ENCODE results near the gene SYVN1. TPM values are rescaled to one million over a fixed set of nuclear protein-coding genes. Genes with fewer than 3 reads are reported as not detected.
A peak's percentile ranks its signal among the peaks of the same experiment; 100 is the strongest.

SYVN1 gene
- total RNA-seq, 1 experiment from 2014 or later, result 74.9 TPM

DNA sequence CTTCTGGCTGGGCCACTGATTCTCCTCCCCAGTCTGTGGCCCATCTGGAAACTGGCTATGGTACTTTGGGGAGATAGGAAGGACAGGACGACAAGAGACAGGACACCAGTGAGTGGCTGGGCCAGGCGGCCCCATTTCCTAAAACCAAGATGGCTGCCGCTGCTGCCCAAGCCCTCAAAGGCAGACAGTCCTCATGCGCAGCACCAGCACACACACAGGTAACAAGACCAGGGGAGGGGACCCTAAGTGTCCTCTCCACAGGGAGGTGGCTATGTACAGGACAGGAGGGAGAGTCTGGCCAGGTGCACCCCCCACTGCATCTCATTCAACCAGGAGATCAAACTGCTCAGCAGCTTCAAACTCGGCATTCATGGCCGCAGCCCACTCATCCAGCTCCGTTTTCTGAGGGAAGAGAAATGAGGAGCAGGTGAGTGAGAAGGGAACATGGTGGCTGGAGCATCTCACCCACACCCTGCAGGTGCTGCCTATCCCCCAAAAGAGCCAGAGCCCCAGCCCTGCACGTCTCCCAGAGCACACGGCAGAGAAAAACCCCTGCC lies 55.5 kb downstream of the SYVN1 start:
- Mint-ChIP-seq H3K4me1 (ENCODE audit: insufficient read depth, unreplicated experiment) (peaks cover 31% of the 10 kb centered on the region), H3K4me3 (ENCODE audit: unreplicated experiment) (no peak overlapping the region), H3K27ac (ENCODE audit: low read depth, unreplicated experiment) (peak overlapping the region; percentile 57), H3K9me3 (ENCODE audit: unreplicated experiment) (no peaks in the 10 kb centered on the region), H3K36me3 (ENCODE audit: insufficient read depth, unreplicated experiment) (no peaks in the 10 kb centered on the region), H3K27me3 (ENCODE audit: insufficient read depth, unreplicated experiment) (no peaks in the 10 kb centered on the region)
- TF ChIP-seq, protein P1, sequence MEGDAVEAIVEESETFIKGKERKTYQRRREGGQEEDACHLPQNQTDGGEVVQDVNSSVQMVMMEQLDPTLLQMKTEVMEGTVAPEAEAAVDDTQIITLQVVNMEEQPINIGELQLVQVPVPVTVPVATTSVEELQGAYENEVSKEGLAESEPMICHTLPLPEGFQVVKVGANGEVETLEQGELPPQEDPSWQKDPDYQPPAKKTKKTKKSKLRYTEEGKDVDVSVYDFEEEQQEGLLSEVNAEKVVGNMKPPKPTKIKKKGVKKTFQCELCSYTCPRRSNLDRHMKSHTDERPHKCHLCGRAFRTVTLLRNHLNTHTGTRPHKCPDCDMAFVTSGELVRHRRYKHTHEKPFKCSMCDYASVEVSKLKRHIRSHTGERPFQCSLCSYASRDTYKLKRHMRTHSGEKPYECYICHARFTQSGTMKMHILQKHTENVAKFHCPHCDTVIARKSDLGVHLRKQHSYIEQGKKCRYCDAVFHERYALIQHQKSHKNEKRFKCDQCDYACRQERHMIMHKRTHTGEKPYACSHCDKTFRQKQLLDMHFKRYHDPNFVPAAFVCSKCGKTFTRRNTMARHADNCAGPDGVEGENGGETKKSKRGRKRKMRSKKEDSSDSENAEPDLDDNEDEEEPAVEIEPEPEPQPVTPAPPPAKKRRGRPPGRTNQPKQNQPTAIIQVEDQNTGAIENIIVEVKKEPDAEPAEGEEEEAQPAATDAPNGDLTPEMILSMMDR (IDR thresholded peaks at IDR 0.05; ENCODE audit: unreplicated experiment), result no peak
- DNase-seq (ENCODE audit: unreplicated experiment), result no peak
- ChIA-PET POLR2A (interaction anchor here (0.6 to 0.9 kb wide), 2 partner anchors 15 to 101 kb away, joined by 3 read pairs; no protein-coding TSS in a partner anchor), CTCF (interaction anchor here (0.5 to 2.0 kb wide), 7 partner anchors 9 to 583 kb away, joined by 3 to 6 read pairs (median 3); no protein-coding TSS in a partner anchor)
- no TSS peak for BruUV-seq (replicated peaks)
- intact Hi-C loops (cut with micrococcal nuclease), result loop anchor here (5.0 kb wide), 1 partner anchor 67 kb away; the partner anchor contains the start of gene ARL2

DNA sequence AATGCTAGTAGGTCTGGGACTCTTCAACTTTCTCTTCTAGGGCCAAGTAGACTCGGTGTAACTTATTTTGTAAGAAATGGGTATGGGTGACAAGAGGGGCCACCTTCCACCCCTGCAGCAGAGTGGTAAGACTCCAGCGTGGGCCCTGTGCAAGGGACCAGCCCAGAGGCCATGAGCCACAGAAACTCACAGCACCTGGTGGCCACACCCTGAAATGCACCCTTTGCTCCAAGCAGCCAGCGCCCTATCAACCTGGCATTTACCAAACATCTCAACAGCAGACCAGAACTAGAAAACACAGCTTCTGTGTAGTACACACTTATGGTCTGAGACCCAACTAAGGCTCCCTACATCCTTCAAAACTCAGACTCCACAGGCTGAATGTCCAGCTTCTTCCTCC lies 56.2 kb downstream of the SYVN1 start:
- Mint-ChIP-seq H3K9me3 (ENCODE audit: unreplicated experiment) (no peaks in the 10 kb centered on the region), H3K4me1 (ENCODE audit: insufficient read depth, unreplicated experiment) (peaks cover 27% of the 10 kb centered on the region), H3K4me3 (ENCODE audit: unreplicated experiment) (no peak overlapping the region), H3K27me3 (ENCODE audit: insufficient read depth, unreplicated experiment) (no peaks in the 10 kb centered on the region), H3K27ac (ENCODE audit: low read depth, unreplicated experiment) (peak overlapping the region; percentile 57), H3K36me3 (ENCODE audit: insufficient read depth, unreplicated experiment) (no peaks in the 10 kb centered on the region)
- BruUV-seq (replicated peaks), result no TSS peak
- TF ChIP-seq, protein P1 (IDR thresholded peaks at IDR 0.05; ENCODE audit: unreplicated experiment), result peak; percentile 69
- intact Hi-C loops (cut with micrococcal nuclease), result loop anchor here (5.0 kb wide), 1 partner anchor 66 kb away; the partner anchor contains the start of gene ARL2
- peak; percentile 45 for DNase-seq (ENCODE audit: unreplicated experiment)
- CTCF ChIA-PET, result interaction anchor here (0.5 to 2.0 kb wide), 9 partner anchors 8 to 582 kb away, joined by 3 to 6 read pairs (median 3); no protein-coding TSS in a partner anchor
- POLR2A ChIA-PET, result interaction anchor here (0.9 kb wide), 1 partner anchor 14 kb away, joined by 3 read pairs; no protein-coding TSS in a partner anchor

DNA sequence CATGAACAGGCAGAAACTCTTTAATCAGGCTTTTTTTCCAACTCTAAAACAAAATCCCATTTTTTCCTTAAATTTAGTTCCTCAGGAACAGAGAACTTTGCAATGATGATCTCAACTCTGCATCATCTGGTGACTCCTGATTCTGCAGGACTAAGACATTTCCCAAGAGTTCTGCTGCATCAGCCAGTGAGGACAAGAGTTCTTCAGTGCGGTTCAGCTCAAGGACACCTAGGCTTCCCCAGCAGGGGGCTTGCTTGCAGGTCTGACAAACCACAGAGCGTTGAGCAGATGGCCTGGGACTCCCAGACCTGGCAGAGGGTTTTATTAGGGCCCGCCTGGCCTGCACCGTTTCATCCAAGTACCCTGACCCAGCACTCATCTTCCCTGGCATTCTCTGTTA lies 56.9 kb downstream of the SYVN1 start:
- H3K9me3 Mint-ChIP-seq (ENCODE audit: unreplicated experiment), result no peaks in the 10 kb centered on the region
- intact Hi-C loops (cut with micrococcal nuclease), result loop anchor here (5.0 kb wide), 1 partner anchor 65 kb away; the partner anchor contains the start of gene ARL2
- H3K36me3 Mint-ChIP-seq (ENCODE audit: insufficient read depth, unreplicated experiment), result no peaks in the 10 kb centered on the region
- ChIA-PET POLR2A (interaction anchor here (1.1 to 1.2 kb wide), 2 partner anchors 51 to 64 kb away, joined by 3 to 4 read pairs; partner anchors contain the start of gene ARL2), CTCF (interaction anchor here (0.5 to 1.5 kb wide), 8 partner anchors 8 to 268 kb away, joined by 3 to 5 read pairs (median 3); no protein-coding TSS in a partner anchor)
- TF ChIP-seq, protein P1 (IDR thresholded peaks at IDR 0.05; ENCODE audit: unreplicated experiment), result no peak
- H3K27ac Mint-ChIP-seq (ENCODE audit: low read depth, unreplicated experiment), result no peak overlapping the region
- no peaks in the 10 kb centered on the region for H3K27me3 Mint-ChIP-seq (ENCODE audit: insufficient read depth, unreplicated experiment)
- BruUV-seq (replicated peaks), result no TSS peak
- H3K4me1 Mint-ChIP-seq (ENCODE audit: insufficient read depth, unreplicated experiment), result peaks cover 21% of the 10 kb centered on the region
- DNase-seq (ENCODE audit: unreplicated experiment), result no peak
- H3K4me3 Mint-ChIP-seq (ENCODE audit: unreplicated experiment), result no peak overlapping the region

Small RNAs within 50 kb of the gene (microRNA-seq; reads per million reads assigned to microRNA genes)
- gene MIR6751, result not detected

Other genes with a start within 250 kb of the SYVN1 start
- gene ATG2A, start 217.3 kb downstream of the SYVN1 start, total RNA-seq (2022), result 28.7 and 29.9 TPM in 2 replicates
- gene PPP2R5B, start 209.8 kb downstream of the SYVN1 start, total RNA-seq (2022), result 38.0 and 48.0 TPM in 2 replicates
- not detected in 2 replicates for gene GPHA2, start 198.6 kb downstream of the SYVN1 start, total RNA-seq (2022)
- not detected in 2 replicates for gene MAJIN, start 162.4 kb downstream of the SYVN1 start, total RNA-seq (2022)
- 1.3 and 1.6 TPM in 2 replicates for gene BATF2, start 137.5 kb downstream of the SYVN1 start, total RNA-seq (2022)
- 96.8 and 113 TPM in 2 replicates for gene ARL2, start 120.4 kb downstream of the SYVN1 start, total RNA-seq (2022)
- gene SNX15, start 107.1 kb downstream of the SYVN1 start, total RNA-seq (2022), result 18.0 and 21.0 TPM in 2 replicates
- gene SAC3D1, start 93.3 kb downstream of the SYVN1 start, total RNA-seq (2022), result 10.3 and 14.0 TPM in 2 replicates
- not detected in 2 replicates for gene NAALADL1, start 76.0 kb downstream of the SYVN1 start, total RNA-seq (2022)
- gene CDCA5, start 50.5 kb downstream of the SYVN1 start, total RNA-seq (2022), result 9.5 and 17.3 TPM in 2 replicates
- 50.8 and 52.3 TPM in 2 replicates for gene ZFPL1, start 50.3 kb downstream of the SYVN1 start, total RNA-seq (2022)
- 56.1 and 77.0 TPM in 2 replicates for gene VPS51, start 38.3 kb downstream of the SYVN1 start, total RNA-seq (2022)
- 8.5 and 14.0 TPM in 2 replicates for gene TM7SF2, start 22.6 kb downstream of the SYVN1 start, total RNA-seq (2022)
- gene ZNHIT2, start 16.8 kb downstream of the SYVN1 start, total RNA-seq (2022), result 22.0 and 23.6 TPM in 2 replicates
- 1,049 and 1,269 TPM in 2 replicates for gene FAU, start 12.4 kb downstream of the SYVN1 start, total RNA-seq (2022)
- 76.9 and 79.0 TPM in 2 replicates for gene MRPL49, start 12.2 kb downstream of the SYVN1 start, total RNA-seq (2022)
- gene SPDYC, start 35.7 kb upstream of the SYVN1 start, total RNA-seq (2022), result not detected in 2 replicates
- gene CAPN1, start 47.4 kb upstream of the SYVN1 start, total RNA-seq (2022), result 111 and 117 TPM in 2 replicates
- 8.8 and 10.3 TPM in 2 replicates for gene POLA2, start 127.4 kb upstream of the SYVN1 start, total RNA-seq (2022)
- gene CDC42EP2, start 180.3 kb upstream of the SYVN1 start, total RNA-seq (2022), result 24.5 and 35.0 TPM in 2 replicates
- gene DPF2, start 199.3 kb upstream of the SYVN1 start, total RNA-seq (2022), result 83.9 and 86.6 TPM in 2 replicates
- 0.14 TPM in 1 of 2 replicates, not detected in the other for gene TIGD3, start 220.2 kb upstream of the SYVN1 start, total RNA-seq (2022)
- 3.9 and 4.9 TPM in 2 replicates for gene SLC25A45, start 248.1 kb upstream of the SYVN1 start, total RNA-seq (2022)